Suprapubic skin (tissue), 3 donors: Measurements from ENCODE around the gene SUSD4.

ENCODE experiments used
- CTCF ChIP-seq, 2 donors: fragments of 200-600 bp in 1 of 2; fragments of 450-650 bp in 1 of 2; sonication (generic) in 1 of 2; IDR thresholded peaks; one replicate each; pipeline ENCODE4 v1.5.1; 2016 to 2019; ENCODE audit warnings: antibody characterized with exemption in 2 of 2, mild to moderate bottlenecking in 1 of 2, moderate library complexity in 1 of 2
- EP300 ChIP-seq: sonication (generic); formaldehyde crosslinking; IDR thresholded peaks from one replicate; pipeline ENCODE4 v1.6.1; 2017; ENCODE audit warnings: antibody characterized with exemption
- POLR2A ChIP-seq, 2 donors: fragments of 450-650 bp; IDR thresholded peaks; one replicate each; pipeline ENCODE4 v1.6.1; 2017; ENCODE audit warnings: antibody characterized with exemption in 2 of 2, mild to moderate bottlenecking in 2 of 2, moderate library complexity in 2 of 2

GRCh38 chr1:223332997-223333396 is 31.0 kb downstream of the SUSD4 start:
- TF ChIP-seq CTCF (IDR thresholded peaks at IDR 0.05) (no peak), POLR2A (IDR thresholded peaks at IDR 0.05) (no peak), EP300 (no peak)
